GM19328 (cell line): ENCODE results near the gene GRID2.
"Not testable (repeated sequence)": the region's sequence is repeated elsewhere in the genome, so short reads cannot be mapped to it uniquely, and the experiment has no call there.

Source experiments
- ATAC-seq: cut with Tn5 transposase; IDR thresholded peaks from one replicate; pipeline ENCODE4 v1.9.1; 2021; ENCODE audit warnings: mild to moderate bottlenecking, moderate library complexity; ENCODE audit not compliant: unreplicated experiment

GRID2 gene

DNA sequence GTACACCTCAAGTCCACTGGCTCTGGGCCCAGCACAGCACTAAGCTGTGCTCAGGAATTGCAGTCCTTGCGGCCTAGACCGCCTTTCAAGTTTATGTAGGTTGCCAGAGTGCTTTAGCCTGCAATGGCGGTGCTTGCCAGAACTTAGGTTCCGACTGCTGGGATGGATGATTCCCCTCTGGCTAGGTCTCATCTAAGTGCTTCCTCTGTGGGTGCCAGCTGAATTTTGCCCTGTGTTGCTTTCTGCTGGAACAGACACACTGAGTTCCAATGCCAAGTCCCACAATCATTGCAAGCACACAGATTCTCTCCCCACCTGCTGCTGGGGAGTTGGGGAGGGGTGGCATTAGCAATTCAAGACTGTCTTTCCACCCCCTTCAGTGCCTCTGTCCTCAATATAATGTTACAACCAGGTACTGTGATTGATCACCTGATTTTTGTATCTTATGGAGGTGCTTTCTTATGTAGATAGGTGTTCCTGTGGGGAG, 129.5 kb downstream of the GRID2 start:
- ATAC-seq: no peak

DNA sequence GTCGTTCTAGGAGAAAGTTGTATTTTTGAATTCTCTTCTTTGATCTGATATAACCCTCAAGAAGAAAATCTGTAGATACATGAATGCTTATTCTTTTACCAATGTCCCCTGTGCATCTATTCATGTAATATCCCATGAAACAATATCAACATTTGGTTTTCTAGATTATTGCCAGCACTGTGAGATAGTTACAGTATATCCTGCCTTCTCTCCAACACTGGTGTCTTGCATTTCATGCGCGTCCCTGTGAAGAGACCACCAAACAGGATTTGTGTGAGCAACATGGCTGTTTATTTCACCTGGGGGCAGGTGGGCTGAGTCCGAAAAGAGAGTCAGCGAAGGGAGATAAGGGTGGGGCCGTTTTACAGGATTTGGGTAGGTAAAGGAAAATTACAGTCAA, 135.0 kb downstream of the GRID2 start:
- not testable (repeated sequence) for ATAC-seq

DNA sequence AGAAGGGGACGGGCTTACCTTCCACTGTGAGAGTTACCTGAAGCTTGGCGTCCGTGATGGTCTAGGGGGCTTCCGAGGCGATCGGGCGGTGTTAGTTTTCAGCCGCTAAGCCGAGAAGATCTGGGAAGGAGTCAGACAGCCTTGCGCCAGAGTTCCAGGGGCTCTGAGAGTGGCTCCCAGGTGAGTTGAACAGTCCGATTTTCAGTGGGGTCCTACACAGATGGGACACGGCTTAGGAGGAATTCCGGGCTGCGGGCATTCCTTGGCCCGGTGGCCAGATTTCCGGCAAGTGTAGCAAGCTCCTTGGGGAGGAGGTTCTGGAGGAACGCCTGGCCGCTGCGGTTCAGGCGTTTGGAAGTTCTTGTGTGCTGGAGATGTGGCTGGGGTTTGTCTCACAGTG, 138.4 kb downstream of the GRID2 start:
- ATAC-seq: not testable (repeated sequence)

DNA sequence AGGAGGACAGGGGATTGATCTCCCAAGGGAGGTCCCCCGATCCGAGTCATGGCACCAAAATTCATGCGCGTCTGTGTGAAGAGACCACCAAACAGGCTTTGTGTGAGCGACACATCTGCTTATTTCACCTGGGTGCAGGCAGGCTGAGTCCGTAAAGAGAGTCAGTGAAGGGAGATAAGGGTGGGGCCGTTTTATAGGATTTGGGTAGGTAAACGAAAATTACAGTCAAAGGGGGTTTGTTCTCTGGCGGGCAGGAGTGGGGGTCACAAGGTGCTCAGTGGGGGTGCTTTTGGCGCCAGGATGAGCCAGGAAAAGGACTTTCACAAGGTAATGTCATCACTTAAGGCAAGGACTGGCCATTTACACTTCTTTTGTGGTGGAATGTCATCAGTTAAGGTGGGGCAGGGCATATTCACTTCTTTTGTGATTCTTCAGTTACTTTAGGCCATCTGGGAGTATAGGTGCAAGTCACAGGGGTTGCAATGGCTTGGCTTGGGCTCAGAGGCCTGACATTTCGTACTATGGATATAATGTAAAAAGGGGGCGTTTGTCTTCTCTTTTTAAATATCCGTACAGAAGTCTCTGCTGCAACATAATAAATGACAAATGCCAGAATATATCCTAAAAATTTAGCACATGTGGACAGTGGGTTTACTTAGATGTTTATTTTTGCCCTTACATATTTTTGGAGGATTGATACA, 140.5 kb downstream of the GRID2 start:
- ATAC-seq: not testable (repeated sequence)

GRCh38 chr4:92445127-92445526, 141.4 kb downstream of the GRID2 start:
- ATAC-seq: no peak

DNA sequence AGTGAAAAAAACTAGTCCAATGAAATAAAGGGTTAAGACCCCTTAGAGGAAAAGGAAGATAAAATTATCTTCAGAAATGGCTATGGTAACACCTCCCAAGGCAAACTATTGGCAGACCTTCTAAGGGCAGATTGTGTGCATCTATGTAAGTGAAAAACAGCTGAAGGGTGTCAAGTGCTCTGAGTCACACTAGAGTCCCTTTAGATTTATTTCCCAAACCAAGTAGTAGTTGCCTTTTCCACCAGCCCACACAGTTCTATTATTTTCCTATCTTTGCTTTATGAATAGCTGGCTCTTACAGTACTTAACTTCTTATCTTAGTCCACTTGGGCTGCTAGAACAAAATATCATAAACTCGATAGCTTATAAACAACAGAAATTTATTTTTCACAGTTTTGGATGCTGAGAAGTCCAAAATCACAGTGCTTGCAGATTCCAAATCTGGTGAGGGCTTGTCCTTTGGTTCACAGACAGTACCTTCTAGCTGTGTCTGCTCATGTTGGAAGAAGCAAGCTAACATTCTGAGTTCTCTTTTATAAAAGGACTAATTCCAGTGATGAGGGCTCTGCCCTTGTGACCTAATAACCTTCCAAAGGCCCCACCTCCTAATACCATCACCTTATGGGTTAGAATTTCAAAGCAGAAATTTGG, 143.6 kb downstream of the GRID2 start:
- ATAC-seq: no peak

- not testable (repeated sequence) for ATAC-seq
Measured at GRCh38 chr4:92448176-92448575, 144.4 kb downstream of the GRID2 start.

DNA sequence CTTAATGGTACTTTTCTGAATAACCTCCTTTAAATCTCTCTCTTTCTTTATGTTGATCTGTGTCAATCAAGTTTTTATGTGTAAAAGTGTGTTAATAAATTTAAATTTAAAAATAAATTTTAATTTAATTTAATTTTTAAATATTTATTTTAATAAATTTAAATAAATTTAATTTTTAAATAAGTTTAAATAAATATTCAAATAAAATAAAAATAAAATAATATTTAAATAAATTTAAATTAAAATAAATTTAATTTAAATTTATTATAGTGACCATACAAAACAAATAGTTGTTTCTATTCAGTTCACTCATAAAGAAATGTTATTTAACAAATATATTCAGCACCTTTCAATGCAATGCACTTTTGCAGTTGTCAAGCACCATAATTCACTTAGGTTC, 146.9 kb downstream of the GRID2 start:
- no peak for ATAC-seq

GRCh38 chr4:92451782-92452181, 148.0 kb downstream of the GRID2 start:
- ATAC-seq: no peak

GRCh38 chr4:92452383-92452782, 148.6 kb downstream of the GRID2 start:
- not testable (repeated sequence) for ATAC-seq

DNA sequence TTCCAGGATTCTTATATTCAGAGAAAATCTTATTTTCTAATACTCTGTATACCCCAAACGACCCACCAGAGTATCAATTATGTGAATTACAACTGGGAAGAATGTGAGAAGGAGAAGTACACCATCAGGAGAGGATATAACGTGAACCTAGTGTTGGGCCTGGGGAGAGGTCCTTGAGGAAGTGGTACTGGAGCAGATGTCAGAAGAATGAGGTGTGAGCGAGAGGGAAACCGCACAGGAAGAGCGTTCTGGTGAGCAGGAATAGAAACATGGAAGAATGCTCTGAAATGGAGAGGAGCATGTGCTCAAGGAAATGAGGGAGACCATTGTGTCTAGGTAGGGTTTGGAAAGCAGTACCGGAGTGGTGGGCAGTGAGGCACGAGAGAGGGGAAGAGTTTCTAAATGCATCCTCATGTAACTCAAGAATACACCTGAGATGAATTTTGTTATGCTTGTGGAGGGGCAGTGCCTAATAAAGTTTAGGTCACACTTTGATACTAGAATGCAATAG, 151.6 kb downstream of the GRID2 start:
- no peak for ATAC-seq

- ATAC-seq: no peak
Measured at GRCh38 chr4:92455951-92456350, 152.2 kb downstream of the GRID2 start.

GRCh38 chr4:92461732-92462131, 158.0 kb downstream of the GRID2 start:
- no peak for ATAC-seq

DNA sequence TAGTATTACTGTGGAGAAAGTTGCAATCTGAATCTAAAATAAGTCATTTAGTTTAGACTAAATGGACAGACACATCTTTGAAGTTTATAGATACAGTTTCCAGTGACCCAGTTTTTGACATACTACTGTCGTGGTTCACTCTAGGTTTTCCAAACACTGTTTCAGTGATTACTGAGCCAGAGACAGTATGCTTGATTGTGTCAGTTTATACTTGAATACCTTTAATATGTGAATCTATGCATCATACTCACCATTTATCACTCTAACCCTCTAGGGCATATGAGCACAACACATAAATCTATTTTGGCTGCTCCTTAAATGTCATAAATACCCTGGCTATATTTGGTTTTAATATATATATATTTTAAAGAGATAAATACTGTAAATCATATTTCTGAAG, 173.5 kb downstream of the GRID2 start:
- no peak for ATAC-seq

GRCh38 chr4:92483341-92483740, 179.6 kb downstream of the GRID2 start:
- ATAC-seq: no peak

- no peak for ATAC-seq
Measured at GRCh38 chr4:92488496-92488895, 184.7 kb downstream of the GRID2 start.

- ATAC-seq: no peak
Measured at GRCh38 chr4:92497141-92497540, 193.4 kb downstream of the GRID2 start.

- ATAC-seq: no peak
Measured at GRCh38 chr4:92501456-92501855, 197.7 kb downstream of the GRID2 start.

- ATAC-seq: no peak
Measured at GRCh38 chr4:92506933-92507332, 203.2 kb downstream of the GRID2 start.

GRCh38 chr4:92514627-92515026, 210.9 kb downstream of the GRID2 start:
- ATAC-seq: no peak

DNA sequence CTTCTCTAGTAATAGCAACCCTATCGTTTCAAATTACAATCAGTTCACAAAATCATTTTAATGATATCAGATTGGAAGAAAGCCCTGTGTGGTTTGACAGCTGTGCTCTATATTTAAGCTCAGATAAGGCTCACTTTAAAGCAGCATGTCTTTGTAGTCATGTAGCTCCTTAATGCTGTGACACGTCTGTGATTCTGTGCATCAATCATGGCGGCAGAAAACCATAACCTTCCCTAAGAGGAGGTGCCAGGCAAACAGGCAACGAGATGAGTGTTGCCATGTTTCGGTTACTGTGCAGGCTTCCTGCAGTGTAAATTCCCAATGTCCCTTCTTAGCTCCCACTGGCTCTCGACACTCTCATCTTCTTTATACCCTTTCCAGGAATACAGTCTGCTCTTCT, 212.7 kb downstream of the GRID2 start:
- ATAC-seq: no peak

GRCh38 chr4:92519727-92520126, 216.0 kb downstream of the GRID2 start:
- no peak for ATAC-seq
